HepG2 (cell line): ENCODE data around the gene MACROD2. TPM values are rescaled to one million over a fixed set of nuclear protein-coding genes. Genes with fewer than 3 reads are reported as not detected.

Experiments
- ADNP ChIP-seq: sonication (generic); formaldehyde crosslinking; IDR thresholded peaks from 2 replicates; pipeline ENCODE4 v1.4.0; 2020; ENCODE audit warnings: missing genetic modification reagents
- AGO2 ChIP-seq: fragments of 200-400 bp; formaldehyde crosslinking; optimal IDR thresholded peaks from 2 replicates; pipeline ENCODE3; 2017; ENCODE audit warnings: mild to moderate bottlenecking, low read depth, low read length, moderate library complexity
- AHDC1 ChIP-seq: sonication (generic); formaldehyde crosslinking; IDR thresholded peaks from 2 replicates; pipeline ENCODE4 v1.5.1; 2020; ENCODE audit warnings: mild to moderate bottlenecking, missing genetic modification reagents, borderline replicate concordance
- FOXP1 ChIP-seq, 2 experiments: fragments of 450-650 bp in 1 of 2; IDR thresholded peaks; 2 replicates each; pipeline ENCODE4 v1.6.1; 2017 to 2018; ENCODE audit warnings: antibody characterized with exemption in 1 of 2
- HDAC1 ChIP-seq: sonication (generic); formaldehyde crosslinking; IDR thresholded peaks from 2 replicates; pipeline ENCODE4 v1.5.1; 2020; ENCODE audit warnings: mild to moderate bottlenecking, missing genetic modification reagents
- HHEX ChIP-seq: IDR thresholded peaks from 2 replicates; pipeline ENCODE4 v1.6.1; 2016; ENCODE audit warnings: control low read depth
- KDM1A ChIP-seq: IDR thresholded peaks from 2 replicates; pipeline ENCODE4 v1.6.1; 2016; ENCODE audit warnings: missing compliant biosample characterization
- MED1 ChIP-seq: sonication (generic); formaldehyde crosslinking; IDR thresholded peaks from 2 replicates; pipeline ENCODE4 v1.4.0; 2020; ENCODE audit warnings: missing genetic modification reagents
- MXI1 ChIP-seq: IDR thresholded peaks from 3 replicates; pipeline ENCODE4 v1.6.1; 2012; ENCODE audit warnings: low read depth, low read length, inconsistent platforms, borderline replicate concordance
- MZF1 ChIP-seq: sonication (generic); formaldehyde crosslinking; IDR thresholded peaks from 2 replicates; pipeline ENCODE4 v1.8.1; 2023; ENCODE audit warnings: mild to moderate bottlenecking, missing genetic modification reagents, borderline replicate concordance
- NFIC ChIP-seq: IDR thresholded peaks from 2 replicates; pipeline ENCODE4 v1.6.1; 2012; ENCODE audit warnings: mild to moderate bottlenecking, low read length, inconsistent platforms
- NR2F1 ChIP-seq, 2 experiments: fragments of 450-650 bp in 1 of 2; formaldehyde crosslinking in 1 of 2; IDR thresholded peaks; 2 replicates each; pipeline versions ENCODE4 v1.5.0 to v1.6.1; 2016 to 2020; ENCODE audit warnings: mild to moderate bottlenecking in 1 of 2, missing compliant biosample characterization in 1 of 2, missing genetic modification reagents in 1 of 2, moderate library complexity in 1 of 2
- SMARCE1 ChIP-seq: fragments of 450-650 bp; IDR thresholded peaks from 2 replicates; pipeline ENCODE4 v1.6.1; 2017; ENCODE audit warnings: borderline replicate concordance
- SNAI1 ChIP-seq: sonication (generic); formaldehyde crosslinking; IDR thresholded peaks from 2 replicates; pipeline ENCODE4 v1.5.0; 2020; ENCODE audit warnings: mild to moderate bottlenecking, missing genetic modification reagents, borderline replicate concordance
- SSRP1 ChIP-seq: IDR thresholded peaks from 2 replicates; pipeline ENCODE4 v1.6.1; 2016; ENCODE audit warnings: control low read depth
- TRIM24 ChIP-seq: sonication (generic); formaldehyde crosslinking; IDR thresholded peaks from 2 replicates; pipeline ENCODE4 v1.8.0; 2022; ENCODE audit warnings: mild to moderate bottlenecking, missing genetic modification reagents
- UBTF ChIP-seq: sonication (generic); formaldehyde crosslinking; IDR thresholded peaks from 2 replicates; pipeline ENCODE4 v1.4.0; 2020; ENCODE audit warnings: mild to moderate bottlenecking, missing genetic modification reagents
- ZNF260 ChIP-seq: sonication (generic); formaldehyde crosslinking; IDR thresholded peaks from 2 replicates; pipeline ENCODE4 v1.4.0; 2020; ENCODE audit warnings: missing genetic modification reagents, low read depth, mild to moderate bottlenecking, borderline replicate concordance
- ZNF572 ChIP-seq: sonication (generic); formaldehyde crosslinking; IDR thresholded peaks from 2 replicates; pipeline ENCODE4 v1.5.1; 2020; ENCODE audit warnings: mild to moderate bottlenecking, missing genetic modification reagents
- ZNF639 ChIP-seq: conservative IDR thresholded peaks from 2 replicates; pipeline ENCODE4 v1.6.1; 2018; ENCODE audit warnings: missing genetic modification reagents
- polyA plus RNA-seq, 8 experiments: library from polyadenylated mRNA; depleted of rRNA in 3 of 8; stranded (reverse) in 7 of 8; unstranded in 1 of 8; fragments of >200 nt; fragmentation: Illumina TruSeq in 4 of 8; extraction: Trizol in 4 of 8; gene quantifications; 2 replicates each; pipeline versions ENCODE4 v1.2.1 to v1.2.3, GENCODE V29; 2011 to 2016; ENCODE audit warnings: low read depth in 4 of 8, missing spikeins in 1 of 8, mixed read lengths in 1 of 8; ENCODE audit not compliant: insufficient read depth in 1 of 8
- total RNA-seq, 5 experiments: library from RNA; depleted of rRNA; stranded (reverse); fragments of >200 nt; fragmentation: Illumina TruSeq; extraction: Trizol; gene quantifications; 2 replicates each; pipeline ENCODE4 v1.2.3, GENCODE V29; 2016; ENCODE audit warnings: low read depth in 1 of 5

MACROD2 gene
- total and polyA plus RNA-seq, 2 of the 13 experiments (the other 11 are each of a cell fraction or from before 2014, with no cell fraction given), result 0.13 to 0.51 TPM

- no peak for TF ChIP-seq UBTF (CRISPR knock-in tag)
- TF ChIP-seq NFIC, result peak; percentile 91
- TF ChIP-seq SSRP1, result no peak; the same call in 1 of the 2 replicates
- TF ChIP-seq AGO2, result no peak
- TF ChIP-seq TRIM24 (CRISPR knock-in tag), result no peak
- TF ChIP-seq MED1 (CRISPR knock-in tag), result peak; percentile 100
- no peak for TF ChIP-seq SNAI1
- TF ChIP-seq MZF1 (CRISPR knock-in tag), result no peak
- TF ChIP-seq ZNF572 (CRISPR knock-in tag), result no peak
- peak; percentile 18; the same call in 1 of the 3 replicates for TF ChIP-seq MXI1
- peak; percentile 91; the same call in 1 of the 2 replicates for TF ChIP-seq AHDC1 (CRISPR knock-in tag)
- no peak for TF ChIP-seq HHEX
- TF ChIP-seq FOXP1 (IDR thresholded peaks at IDR 0.05), result no peak
- TF ChIP-seq FOXP1 (CRISPR knock-in tag; IDR thresholded peaks at IDR 0.05), result peak; percentile 90
- TF ChIP-seq SMARCE1, result no peak
- TF ChIP-seq HDAC1 (CRISPR knock-in tag), result peak; percentile 61; the same call in 1 of the 2 replicates
- peak; percentile 56; the same call in 1 of the 2 replicates for TF ChIP-seq KDM1A (CRISPR knock-in tag)
- TF ChIP-seq ZNF260 (CRISPR knock-in tag), result no peak
- TF ChIP-seq NR2F1 (CRISPR knock-in tag; IDR thresholded peaks at IDR 0.05), result peak in 1 of 2 experiments; percentile 33; a peak in 3 of 4 replicates
- no peak for TF ChIP-seq ADNP (CRISPR knock-in tag)
- TF ChIP-seq ZNF639 (CRISPR knock-in tag), result peak; percentile 58; the same call in 1 of the 2 replicates
Measured at GRCh38 chr20:14986026-14986655, 990.8 kb downstream of the MACROD2 start (continued).
